ENCODE measurements around the gene DYNC2I2. TPM values are rescaled to one million over a fixed set of nuclear protein-coding genes. Genes with fewer than 3 reads are reported as not detected.

Gene DYNC2I2
- total and polyA plus RNA-seq, 4 donors, result 23.0 to 65.3 (median 63.0) TPM

GRCh38 chr9:128625391-128626146, 31.1 kb downstream of the DYNC2I2 start:
- WGBS (ENCODE audit: insufficient coverage), result 88% methylated on average over 20 of the region's 20 CpGs
- H3K36me3 ChIP-seq (ENCODE audit: control insufficient read depth, insufficient read depth, low read length), result peaks cover 98% of the 10 kb centered on the region
- H3K27me3 ChIP-seq (ENCODE audit: control insufficient read depth, insufficient read depth, low read length), result no peaks in the 10 kb centered on the region
- no peak overlapping the region for H3K4me3 ChIP-seq (ENCODE audit: low read depth, low read length)
- peaks cover 12% of the 10 kb centered on the region for H3K4me1 ChIP-seq (ENCODE audit: control insufficient read depth, insufficient read depth, low read length)
- DNase-seq (ENCODE audit: low read depth in 4 of 6, low spot score in 6 of 6), result no peak
- H3K9me3 ChIP-seq (ENCODE audit: control insufficient read depth, insufficient read depth, low read length), result no peaks in the 10 kb centered on the region
- H3K27ac ChIP-seq (ENCODE audit: low read depth, low read length), result no peak overlapping the region

GRCh38 chr9:128624566-128624965, 32.1 kb downstream of the DYNC2I2 start:
- peaks cover 98% of the 10 kb centered on the region for H3K36me3 ChIP-seq (ENCODE audit: control insufficient read depth, insufficient read depth, low read length)
- H3K4me3 ChIP-seq (ENCODE audit: low read depth, low read length), result no peak overlapping the region
- no peaks in the 10 kb centered on the region for H3K27me3 ChIP-seq (ENCODE audit: control insufficient read depth, insufficient read depth, low read length)
- 86% methylated on average over 10 of the region's 10 CpGs for WGBS (ENCODE audit: insufficient coverage)
- H3K27ac ChIP-seq (ENCODE audit: low read depth, low read length), result no peak overlapping the region
- no peak for DNase-seq (ENCODE audit: low read depth in 4 of 6, low spot score in 6 of 6)
- H3K9me3 ChIP-seq (ENCODE audit: control insufficient read depth, insufficient read depth, low read length), result no peaks in the 10 kb centered on the region
- peaks cover 12% of the 10 kb centered on the region for H3K4me1 ChIP-seq (ENCODE audit: control insufficient read depth, insufficient read depth, low read length)

DNA sequence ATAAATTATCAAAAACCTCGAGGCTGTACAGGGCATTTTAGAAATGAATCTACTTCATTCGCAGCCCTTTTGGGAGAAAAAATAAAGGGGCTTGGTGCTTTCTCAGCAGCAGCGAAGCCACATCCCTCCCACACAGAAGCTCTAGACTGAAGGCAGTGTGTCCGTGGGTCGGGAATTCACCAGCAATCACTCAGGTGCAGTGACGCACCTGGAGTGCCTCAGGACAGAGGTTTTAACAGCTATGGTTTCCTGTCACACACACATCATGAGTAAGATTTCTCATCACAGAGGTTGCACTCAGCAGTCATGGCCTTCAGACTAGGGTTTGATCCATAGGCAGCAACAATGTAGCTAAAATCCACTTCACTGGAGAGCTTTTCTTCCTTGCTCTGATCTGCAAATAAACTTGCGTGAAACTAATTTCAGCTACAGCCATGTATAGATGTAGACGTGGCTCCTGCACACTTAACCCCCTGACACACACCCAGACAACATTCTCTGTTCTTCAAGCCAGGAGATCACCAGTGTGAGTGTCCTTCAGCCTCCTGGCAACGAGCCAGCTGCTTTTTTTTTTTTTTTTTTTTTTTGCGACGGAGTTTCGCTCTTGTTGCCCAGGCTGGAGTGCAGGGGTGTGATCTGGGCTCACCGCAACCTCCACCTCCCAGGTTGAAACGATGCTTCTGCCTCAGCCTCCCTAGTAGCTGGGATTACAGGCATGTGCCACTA, 34.8 kb downstream of the DYNC2I2 start:
- Histone ChIP-seq H3K27me3 (ENCODE audit: control insufficient read depth, insufficient read depth, low read length) (no peaks in the 10 kb centered on the region), H3K36me3 (ENCODE audit: control insufficient read depth, insufficient read depth, low read length) (peaks cover 98% of the 10 kb centered on the region), H3K27ac (ENCODE audit: low read depth, low read length) (no peak overlapping the region), H3K9me3 (ENCODE audit: control insufficient read depth, insufficient read depth, low read length) (no peaks in the 10 kb centered on the region), H3K4me3 (ENCODE audit: low read depth, low read length) (no peak overlapping the region), H3K4me1 (ENCODE audit: control insufficient read depth, insufficient read depth, low read length) (peaks cover 2% of the 10 kb centered on the region)
- DNase-seq (ENCODE audit: low read depth in 4 of 6, low spot score in 6 of 6), result no peak
- WGBS (ENCODE audit: insufficient coverage), result 87% methylated on average over 8 of the region's 14 CpGs

- Histone ChIP-seq H3K4me1 (ENCODE audit: control insufficient read depth, insufficient read depth, low read length) (no peaks in the 10 kb centered on the region), H3K36me3 (ENCODE audit: control insufficient read depth, insufficient read depth, low read length) (peaks cover 96% of the 10 kb centered on the region), H3K27me3 (ENCODE audit: control insufficient read depth, insufficient read depth, low read length) (no peaks in the 10 kb centered on the region), H3K4me3 (ENCODE audit: low read depth, low read length) (no peak overlapping the region), H3K9me3 (ENCODE audit: control insufficient read depth, insufficient read depth, low read length) (no peaks in the 10 kb centered on the region), H3K27ac (ENCODE audit: low read depth, low read length) (no peak overlapping the region)
- WGBS (ENCODE audit: insufficient coverage), result 93% methylated on average over 5 of the region's 5 CpGs
- no peak for DNase-seq (ENCODE audit: low read depth in 4 of 6, low spot score in 6 of 6)
These were observed 36.9 kb downstream of the DYNC2I2 start for GRCh38 chr9:128619779-128620178.

DNA sequence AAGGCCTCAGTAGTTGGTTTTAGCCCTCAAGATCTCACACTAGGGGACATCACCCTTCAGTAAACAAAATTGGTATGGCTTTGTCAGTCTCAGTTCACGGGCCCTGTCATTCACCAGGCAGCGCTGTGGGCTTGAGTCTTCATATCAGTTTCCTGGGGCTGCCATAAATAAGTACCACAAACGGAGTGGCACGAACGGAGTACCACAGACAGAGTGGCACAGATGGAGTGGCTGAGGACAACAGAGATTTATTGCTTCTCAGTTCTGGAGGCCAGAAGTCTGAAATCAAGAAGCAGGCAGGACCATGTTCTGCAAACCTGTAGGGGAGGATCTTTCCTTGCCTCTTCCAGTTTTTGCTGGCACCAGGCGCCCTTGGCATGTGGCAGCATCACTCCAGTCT, 37.5 kb downstream of the DYNC2I2 start:
- Histone ChIP-seq H3K27me3 (ENCODE audit: control insufficient read depth, insufficient read depth, low read length) (no peaks in the 10 kb centered on the region), H3K4me1 (ENCODE audit: control insufficient read depth, insufficient read depth, low read length) (no peaks in the 10 kb centered on the region), H3K4me3 (ENCODE audit: low read depth, low read length) (no peak overlapping the region), H3K36me3 (ENCODE audit: control insufficient read depth, insufficient read depth, low read length) (peaks cover 96% of the 10 kb centered on the region), H3K9me3 (ENCODE audit: control insufficient read depth, insufficient read depth, low read length) (no peaks in the 10 kb centered on the region), H3K27ac (ENCODE audit: low read depth, low read length) (no peak overlapping the region)
- DNase-seq (ENCODE audit: low read depth in 4 of 6, low spot score in 6 of 6), result no peak
- 97% methylated on average over 5 of the region's 6 CpGs for whole genome bisulfite sequencing (ENCODE audit: insufficient coverage)

- Histone ChIP-seq H3K27me3 (ENCODE audit: control insufficient read depth, insufficient read depth, low read length) (no peaks in the 10 kb centered on the region), H3K27ac (ENCODE audit: low read depth, low read length) (no peak overlapping the region), H3K36me3 (ENCODE audit: control insufficient read depth, insufficient read depth, low read length) (peaks cover 96% of the 10 kb centered on the region), H3K9me3 (ENCODE audit: control insufficient read depth, insufficient read depth, low read length) (no peaks in the 10 kb centered on the region), H3K4me1 (ENCODE audit: control insufficient read depth, insufficient read depth, low read length) (no peaks in the 10 kb centered on the region), H3K4me3 (ENCODE audit: low read depth, low read length) (no peak overlapping the region)
- WGBS (ENCODE audit: insufficient coverage), result 91% methylated on average over 8 of the region's 8 CpGs
- no peak for DNase-seq (ENCODE audit: low read depth in 4 of 6, low spot score in 6 of 6)
These were observed 38.7 kb downstream of the DYNC2I2 start for GRCh38 chr9:128617943-128618342.

- no peak overlapping the region for H3K4me3 ChIP-seq (ENCODE audit: low read depth, low read length)
- 95% methylated on average over 12 of the region's 12 CpGs for WGBS (ENCODE audit: insufficient coverage)
- no peaks in the 10 kb centered on the region for H3K9me3 ChIP-seq (ENCODE audit: control insufficient read depth, insufficient read depth, low read length)
- H3K36me3 ChIP-seq (ENCODE audit: control insufficient read depth, insufficient read depth, low read length), result peaks cover 94% of the 10 kb centered on the region
- no peak overlapping the region for H3K27ac ChIP-seq (ENCODE audit: low read depth, low read length)
- no peaks in the 10 kb centered on the region for H3K4me1 ChIP-seq (ENCODE audit: control insufficient read depth, insufficient read depth, low read length)
- no peaks in the 10 kb centered on the region for H3K27me3 ChIP-seq (ENCODE audit: control insufficient read depth, insufficient read depth, low read length)
- DNase-seq (ENCODE audit: low read depth in 4 of 6, low spot score in 6 of 6), result no peak
These were observed 41.1 kb downstream of the DYNC2I2 start for GRCh38 chr9:128615571-128615970.

- Histone ChIP-seq H3K4me3 (ENCODE audit: low read depth, low read length) (no peak overlapping the region), H3K27me3 (ENCODE audit: control insufficient read depth, insufficient read depth, low read length) (no peaks in the 10 kb centered on the region), H3K9me3 (ENCODE audit: control insufficient read depth, insufficient read depth, low read length) (no peaks in the 10 kb centered on the region), H3K27ac (ENCODE audit: low read depth, low read length) (no peak overlapping the region), H3K36me3 (ENCODE audit: control insufficient read depth, insufficient read depth, low read length) (peaks cover 93% of the 10 kb centered on the region), H3K4me1 (ENCODE audit: control insufficient read depth, insufficient read depth, low read length) (no peaks in the 10 kb centered on the region)
- DNase-seq (ENCODE audit: low read depth in 4 of 6, low spot score in 6 of 6), result no peak
- WGBS (ENCODE audit: insufficient coverage), result no CpG with 5 or more reads among the region's 1 CpG
These were observed 41.9 kb downstream of the DYNC2I2 start for GRCh38 chr9:128614728-128615127.

GRCh38 chr9:128611600-128612394, 44.9 kb downstream of the DYNC2I2 start:
- Histone ChIP-seq H3K4me1 (ENCODE audit: control insufficient read depth, insufficient read depth, low read length) (peaks cover 9% of the 10 kb centered on the region), H3K4me3 (ENCODE audit: low read depth, low read length) (no peak overlapping the region), H3K9me3 (ENCODE audit: control insufficient read depth, insufficient read depth, low read length) (no peaks in the 10 kb centered on the region), H3K27me3 (ENCODE audit: control insufficient read depth, insufficient read depth, low read length) (no peaks in the 10 kb centered on the region), H3K27ac (ENCODE audit: low read depth, low read length) (no peak overlapping the region), H3K36me3 (ENCODE audit: control insufficient read depth, insufficient read depth, low read length) (peaks cover 86% of the 10 kb centered on the region)
- DNase-seq (ENCODE audit: low read depth in 4 of 6, low spot score in 6 of 6), result no peak
- 98% methylated on average over 6 of the region's 12 CpGs for WGBS (ENCODE audit: insufficient coverage)

Data from spinal cord (tissue), 10 donors.